Peyer's patch (tissue), 4 donors: Measurements from ENCODE around the gene SLC34A3. TPM values are rescaled to one million over a fixed set of nuclear protein-coding genes. Genes with fewer than 3 reads are reported as not detected.

Experiments used
- DNase-seq, 3 donors: peaks; one replicate each; pipeline ENCODE4 v3.0.0-alpha.2; 2017 to 2019
- H3K27ac ChIP-seq, 4 donors: fragments of 200-600 bp; sonication (generic); one replicate each; pipeline ENCODE4 v1.5.1; 2016 to 2019
- H3K27me3 ChIP-seq, 2 donors: fragments of 200-600 bp; sonication (generic); one replicate each; pipeline ENCODE4 v1.5.1; 2019
- H3K36me3 ChIP-seq, 3 donors: fragments of 200-600 bp; sonication (generic); one replicate each; pipeline ENCODE4 v1.5.1; 2016 to 2019
- H3K4me1 ChIP-seq, 4 donors: fragments of 200-600 bp; sonication (generic); one replicate each; pipeline ENCODE4 v1.5.1; 2016 to 2019
- H3K4me3 ChIP-seq, 4 donors: fragments of 200-600 bp; sonication (generic); 1 replicate in 3 of 4; 2 replicates in 1 of 4; pipeline ENCODE4 v1.5.1; 2016 to 2019; ENCODE audit warnings: mild to moderate bottlenecking in 1 of 4
- H3K9me3 ChIP-seq, 4 donors: fragments of 200-600 bp; sonication (generic); one replicate each; pipeline ENCODE4 v1.5.1; 2016 to 2019; ENCODE audit warnings: mild to moderate bottlenecking in 1 of 4
- CTCF ChIP-seq, 6 experiments: fragments of 450-650 bp in 4 of 6; fragments of 200-600 bp in 2 of 6; sonication (generic) in 1 of 6; IDR thresholded peaks; one replicate each; pipeline ENCODE4 v1.5.1; 2017 to 2019; ENCODE audit warnings: antibody characterized with exemption in 6 of 6, mild to moderate bottlenecking in 3 of 6, moderate library complexity in 1 of 6
- POLR2A ChIP-seq, 2 donors: fragments of 450-650 bp; IDR thresholded peaks; one replicate each; pipeline ENCODE4 v1.5.1; 2017; ENCODE audit warnings: antibody characterized with exemption in 2 of 2, mild to moderate bottlenecking in 2 of 2, moderate library complexity in 2 of 2
- total RNA-seq, 4 donors: library from RNA; depleted of rRNA; stranded (reverse); fragments of >200 nt; gene quantifications; one replicate each; pipeline ENCODE4 v1.1.0, GENCODE V29; 2016

SLC34A3 gene
- total RNA-seq, 4 donors from 2014 or later, result 4.0 to 14.8 (median 13.3) TPM; not detected in 1

- TF ChIP-seq POLR2A (IDR thresholded peaks at IDR 0.05) (no peak), CTCF (IDR thresholded peaks at IDR 0.05) (no peak)
- Histone ChIP-seq H3K27me3 (no peaks in the 10 kb centered on the region), H3K9me3 (no peaks in the 10 kb centered on the region), H3K4me1 (peaks cover 12 to 65% (median 26%) of the 10 kb centered on the region in 4 donors), H3K27ac (peak overlapping the region; percentile 94 to 100 (median 97)), H3K36me3 (peaks cover 0 to 52% (median 0%) of the 10 kb centered on the region in 3 donors), H3K4me3 (peak overlapping the region; percentile 68 to 100 (median 88))
- DNase-seq, result no peak
Measured at GRCh38 chr9:137189297-137190295, 41.1 kb upstream of the SLC34A3 start.

- Histone ChIP-seq H3K4me3 (peak overlapping the region in 2 of 4 donors; percentile 79 to 98), H3K9me3 (no peaks in the 10 kb centered on the region), H3K4me1 (peaks cover 12 to 72% (median 26%) of the 10 kb centered on the region in 4 donors), H3K36me3 (peaks cover 0 to 46% (median 0%) of the 10 kb centered on the region in 3 donors), H3K27me3 (no peaks in the 10 kb centered on the region), H3K27ac (peak overlapping the region in 3 of 4 donors; percentile 94 to 97 (median 97))
- TF ChIP-seq POLR2A (IDR thresholded peaks at IDR 0.05), result no peak
- TF ChIP-seq CTCF (IDR thresholded peaks at IDR 0.05), result peak in 3 of 6 experiments; percentile 38 to 48 (median 38)
- no peak for DNase-seq
Measured at GRCh38 chr9:137190315-137190856, 40.3 kb upstream of the SLC34A3 start.

GRCh38 chr9:137191245-137191644 is 39.5 kb upstream of the SLC34A3 start:
- no peak for TF ChIP-seq CTCF (IDR thresholded peaks at IDR 0.05)
- TF ChIP-seq POLR2A (IDR thresholded peaks at IDR 0.05), result no peak
- peaks cover 0 to 38% (median 0%) of the 10 kb centered on the region in 3 donors for H3K36me3 ChIP-seq
- H3K4me3 ChIP-seq, result no peak overlapping the region
- DNase-seq, result no peak
- H3K4me1 ChIP-seq, result peaks cover 12 to 66% (median 22%) of the 10 kb centered on the region in 4 donors
- no peak overlapping the region for H3K27ac ChIP-seq
- H3K9me3 ChIP-seq, result no peaks in the 10 kb centered on the region
- no peaks in the 10 kb centered on the region for H3K27me3 ChIP-seq

GRCh38 chr9:137191691-137192447 is 38.8 kb upstream of the SLC34A3 start:
- DNase-seq, result no peak
- Histone ChIP-seq H3K9me3 (no peaks in the 10 kb centered on the region), H3K27me3 (no peaks in the 10 kb centered on the region), H3K4me1 (peaks cover 12 to 64% (median 20%) of the 10 kb centered on the region in 4 donors), H3K36me3 (peaks cover 0 to 35% (median 0%) of the 10 kb centered on the region in 3 donors), H3K27ac (no peak overlapping the region), H3K4me3 (no peak overlapping the region)
- TF ChIP-seq POLR2A (IDR thresholded peaks at IDR 0.05), result no peak
- no peak for TF ChIP-seq CTCF (IDR thresholded peaks at IDR 0.05)

- no peak for TF ChIP-seq POLR2A (IDR thresholded peaks at IDR 0.05)
- no peak for TF ChIP-seq CTCF (IDR thresholded peaks at IDR 0.05)
- Histone ChIP-seq H3K4me3 (no peak overlapping the region), H3K9me3 (no peaks in the 10 kb centered on the region), H3K36me3 (peaks cover 0 to 31% (median 0%) of the 10 kb centered on the region in 3 donors), H3K4me1 (peaks cover 8 to 61% (median 15%) of the 10 kb centered on the region in 4 donors), H3K27me3 (no peaks in the 10 kb centered on the region), H3K27ac (no peak overlapping the region)
- no peak for DNase-seq
Measured at GRCh38 chr9:137192448-137192780, 38.3 kb upstream of the SLC34A3 start.
